HG03139 (cell line): ENCODE data around the gene RBPJL.
"Not testable (repeated sequence)": the region's sequence is repeated elsewhere in the genome, so short reads cannot be mapped to it uniquely, and the experiment has no call there.

Experiments used
- ATAC-seq: cut with Tn5 transposase; IDR thresholded peaks from one replicate; pipeline ENCODE4 v1.9.1; 2021; ENCODE audit not compliant: unreplicated experiment

Gene RBPJL

DNA sequence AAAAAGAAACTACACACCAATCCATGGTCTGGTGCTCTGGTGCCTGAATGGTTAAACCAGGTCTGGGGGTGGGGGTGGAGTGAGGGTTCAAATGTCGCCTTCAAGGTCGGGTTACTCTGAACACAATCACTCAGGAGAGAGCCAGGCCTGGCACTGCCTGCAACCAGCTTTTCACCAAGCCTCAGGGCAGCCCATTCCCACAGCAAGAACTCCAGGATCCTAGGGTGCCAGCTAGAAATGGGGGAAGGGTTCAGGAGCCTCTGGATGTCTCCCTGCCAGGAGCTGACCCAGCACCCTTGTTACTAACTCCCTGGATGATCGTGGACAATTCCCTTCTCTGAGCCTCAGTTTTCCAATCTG is 34.9 kb downstream of the RBPJL start:
- no peak for ATAC-seq

DNA sequence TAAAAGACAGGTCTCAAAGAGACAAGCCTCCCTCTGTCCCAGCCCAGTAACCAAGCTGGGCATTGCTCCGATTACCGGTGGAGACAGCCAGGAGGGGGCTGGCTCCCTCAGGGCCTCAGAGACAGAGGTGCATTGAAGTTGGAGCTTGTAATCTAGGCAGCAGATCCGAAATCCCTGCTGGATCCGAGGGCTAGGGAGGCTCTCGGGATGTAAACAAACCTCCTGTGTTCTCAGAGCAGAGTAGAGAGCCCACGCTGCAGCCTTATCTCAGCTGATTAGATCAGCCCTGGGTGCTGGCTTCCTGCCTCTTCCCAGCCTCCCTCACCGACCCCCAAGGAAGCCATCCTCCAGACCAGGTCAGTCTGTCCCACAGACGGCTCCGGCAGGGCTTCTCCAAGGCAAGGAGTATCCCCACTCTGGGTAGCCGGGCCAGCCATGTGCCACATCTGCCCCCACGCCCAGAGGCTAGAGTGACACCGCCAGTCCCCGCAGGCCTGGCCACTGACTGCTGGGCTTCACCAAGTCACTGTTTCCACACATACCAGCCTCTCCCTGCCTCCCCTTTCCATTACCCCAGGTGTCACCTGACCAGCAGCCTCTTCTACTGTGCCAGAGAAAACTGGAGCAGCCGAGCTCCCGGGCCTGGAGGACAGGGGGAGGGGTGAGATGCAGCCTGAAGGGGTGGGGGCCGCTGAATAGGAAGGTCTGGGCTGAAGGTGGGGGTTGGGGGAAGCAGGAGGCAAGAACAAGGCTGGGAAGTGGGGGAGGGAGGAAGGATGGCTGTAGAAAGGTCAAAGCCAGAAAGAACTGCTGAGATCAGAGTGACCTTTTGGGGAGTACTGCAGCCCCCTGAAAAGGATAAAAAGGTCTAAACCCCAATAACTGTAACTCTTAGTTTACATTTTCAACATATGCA is 35.6 kb downstream of the RBPJL start:
- no peak for ATAC-seq

DNA sequence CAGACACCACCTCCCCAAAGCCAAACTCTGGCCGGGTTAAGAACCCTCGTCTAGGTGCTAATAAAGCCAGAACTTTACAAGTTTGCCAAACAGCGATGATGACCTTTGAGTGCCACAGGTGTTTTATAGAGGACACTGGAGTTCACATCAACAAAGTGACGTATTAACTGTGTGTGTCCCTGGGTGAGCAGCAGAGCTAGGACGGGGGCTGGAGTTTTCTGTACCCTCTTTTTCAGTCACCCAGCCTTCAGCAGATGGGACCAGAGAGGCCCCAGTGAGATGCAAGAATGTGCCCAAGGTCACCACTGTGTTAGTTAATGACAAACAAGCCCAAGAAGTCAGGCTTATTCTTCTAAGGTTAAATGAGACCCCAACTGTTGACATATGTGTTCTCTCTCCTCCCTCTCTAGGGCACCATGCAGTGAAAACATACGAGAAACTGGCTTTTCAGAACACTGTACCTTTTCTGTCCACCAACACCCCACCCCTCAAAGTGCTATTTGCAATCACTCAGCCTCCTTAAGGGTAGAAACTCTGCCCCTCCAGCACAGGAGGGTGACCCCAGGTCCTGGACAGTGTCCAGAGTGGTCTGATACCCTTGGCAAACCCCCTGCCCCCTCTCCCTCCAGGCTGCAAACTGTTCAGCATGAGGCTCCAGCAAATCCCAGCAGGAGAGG is 36.4 kb downstream of the RBPJL start:
- ATAC-seq, result no peak

DNA sequence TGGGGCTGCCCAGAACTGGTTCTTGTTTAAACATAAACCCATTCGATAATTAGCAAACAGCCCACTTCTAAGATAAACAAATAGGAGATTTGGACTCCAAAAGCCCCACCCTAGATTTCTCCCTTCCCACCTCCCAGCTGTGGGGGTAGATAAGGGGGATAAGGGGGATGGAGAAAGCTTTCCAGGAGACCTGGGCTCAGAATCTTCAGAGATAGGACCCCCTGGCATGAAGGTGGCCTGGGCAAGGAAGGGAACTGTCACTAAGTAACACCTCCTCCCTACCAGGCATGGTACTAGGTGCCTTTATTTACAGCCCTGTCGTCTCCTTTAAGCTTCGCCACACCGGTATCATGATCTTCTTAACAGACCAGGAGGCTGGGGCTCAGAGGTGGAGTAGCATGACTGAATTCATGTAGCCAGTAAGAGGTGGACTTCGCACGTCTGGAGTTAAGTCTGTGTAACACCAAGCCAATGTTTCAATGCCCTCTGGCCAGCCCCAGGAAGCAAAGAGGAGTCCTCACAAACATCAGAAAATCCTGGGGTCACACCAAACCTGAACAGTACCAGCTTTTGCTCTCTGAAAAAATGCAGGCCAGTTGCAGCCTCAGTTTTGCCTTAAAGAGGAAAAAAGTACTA is 37.0 kb downstream of the RBPJL start:
- no peak for ATAC-seq

DNA sequence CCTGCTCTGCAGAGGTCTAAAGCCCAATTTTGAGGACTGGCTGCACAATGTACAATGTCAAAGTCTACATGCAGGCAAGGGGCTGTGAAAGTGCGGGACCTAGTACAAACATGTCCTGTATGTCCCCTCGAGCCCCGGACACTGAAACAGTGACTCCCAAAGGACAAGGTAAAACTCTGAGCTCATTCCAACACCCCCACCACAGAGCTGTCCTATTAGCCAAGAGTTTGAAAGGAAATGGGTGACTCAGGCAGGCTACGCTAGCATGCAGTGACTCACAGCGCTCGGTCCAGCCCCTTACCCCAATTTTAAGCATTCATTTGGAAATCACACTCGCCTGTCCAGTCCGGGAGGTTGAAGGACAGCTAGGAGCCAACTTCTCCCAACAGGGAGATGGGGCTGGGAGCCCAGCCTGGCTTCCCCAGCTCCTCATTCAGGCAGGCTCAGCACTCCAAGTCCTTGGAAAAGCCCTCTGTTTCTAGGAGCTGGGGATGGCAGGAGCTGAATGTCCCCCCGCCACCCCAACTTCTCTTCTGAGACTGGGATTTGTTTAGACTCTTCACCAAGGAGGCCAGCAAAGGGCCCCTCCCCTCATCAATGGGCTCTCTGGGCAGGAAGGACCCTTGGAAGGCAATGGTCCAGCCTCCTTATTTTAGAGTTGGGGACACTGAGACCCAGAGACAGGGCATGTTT is 37.7 kb downstream of the RBPJL start:
- ATAC-seq, result no peak

DNA sequence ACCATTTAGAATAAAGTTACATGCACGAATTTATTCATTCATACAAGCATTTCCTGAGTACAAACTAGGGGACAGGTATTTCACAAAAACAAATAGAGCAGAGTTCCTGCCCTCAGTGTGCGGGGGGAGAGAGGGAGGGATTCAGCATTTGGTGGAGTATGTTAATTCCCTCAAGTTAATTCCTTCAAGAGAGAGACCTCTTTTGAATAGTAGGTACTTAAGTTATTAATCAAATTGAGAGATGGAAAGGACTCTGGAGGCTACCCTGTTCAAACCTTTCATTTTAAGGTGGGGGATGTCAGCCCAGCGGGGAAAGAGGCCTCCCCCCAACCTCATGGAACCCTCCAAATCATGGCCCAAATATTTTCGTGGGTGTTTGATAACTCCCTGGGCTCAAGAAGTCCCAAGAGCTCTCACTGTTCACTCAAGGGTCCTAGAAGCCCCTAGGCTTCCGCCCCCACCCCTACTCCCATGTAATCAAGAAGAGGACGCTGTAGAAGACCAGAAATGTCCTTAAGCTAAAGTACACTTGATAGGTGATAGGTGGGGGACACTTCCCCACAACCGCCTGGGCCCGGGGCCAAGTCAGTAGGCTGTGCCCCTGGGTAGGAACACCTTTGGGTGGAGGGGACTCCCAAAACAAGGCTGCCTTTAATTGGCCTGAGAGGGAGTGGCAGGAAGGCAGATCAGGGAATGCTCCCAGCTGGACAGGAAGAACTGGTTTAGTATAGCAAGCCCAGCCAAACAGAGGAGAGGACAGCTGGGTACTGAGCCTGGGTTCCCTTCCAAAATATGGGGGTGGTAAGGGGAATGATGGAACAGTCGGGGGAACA is 38.7 kb downstream of the RBPJL start:
- ATAC-seq, result no peak

DNA sequence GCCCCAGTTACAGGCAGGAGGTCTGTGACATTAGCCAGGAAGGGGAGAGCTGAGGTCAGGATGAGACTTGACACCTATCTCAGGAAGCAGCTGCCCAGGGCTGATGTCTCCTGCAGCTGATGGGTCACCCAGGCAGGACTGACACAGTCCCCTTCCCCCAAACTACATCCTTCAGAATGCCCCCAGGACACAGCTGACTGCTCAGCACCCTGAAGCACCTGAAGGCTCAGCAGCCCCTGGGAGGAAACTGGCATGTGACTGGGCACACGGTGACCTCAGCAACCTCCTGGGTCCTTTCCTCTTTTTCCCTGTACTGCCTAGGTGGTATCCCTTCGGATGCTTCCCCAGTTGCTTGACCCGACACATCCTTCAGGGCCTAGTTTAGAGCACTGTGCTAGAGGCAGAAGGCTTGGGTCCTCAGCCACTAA is 39.7 kb downstream of the RBPJL start:
- no peak for ATAC-seq

DNA sequence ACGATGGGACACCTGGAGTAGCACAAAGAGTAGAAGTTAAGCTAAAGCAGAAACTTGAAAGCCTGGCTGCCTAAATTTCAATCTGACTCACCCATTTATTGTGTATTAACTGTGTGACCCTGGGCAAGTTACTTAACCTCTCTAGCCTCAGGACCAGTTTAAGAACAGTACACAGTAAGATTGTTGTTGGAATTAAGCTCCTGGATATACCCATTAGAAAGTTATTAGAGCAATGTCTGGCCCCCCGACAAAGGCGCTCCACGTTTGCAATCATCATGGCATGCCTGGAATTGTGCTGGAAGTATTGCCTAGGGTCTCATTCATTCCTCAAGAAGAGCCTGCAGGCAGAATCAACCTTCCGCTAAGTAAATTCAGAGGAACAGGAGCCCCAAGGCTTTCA is 40.2 kb downstream of the RBPJL start:
- ATAC-seq, result no peak

DNA sequence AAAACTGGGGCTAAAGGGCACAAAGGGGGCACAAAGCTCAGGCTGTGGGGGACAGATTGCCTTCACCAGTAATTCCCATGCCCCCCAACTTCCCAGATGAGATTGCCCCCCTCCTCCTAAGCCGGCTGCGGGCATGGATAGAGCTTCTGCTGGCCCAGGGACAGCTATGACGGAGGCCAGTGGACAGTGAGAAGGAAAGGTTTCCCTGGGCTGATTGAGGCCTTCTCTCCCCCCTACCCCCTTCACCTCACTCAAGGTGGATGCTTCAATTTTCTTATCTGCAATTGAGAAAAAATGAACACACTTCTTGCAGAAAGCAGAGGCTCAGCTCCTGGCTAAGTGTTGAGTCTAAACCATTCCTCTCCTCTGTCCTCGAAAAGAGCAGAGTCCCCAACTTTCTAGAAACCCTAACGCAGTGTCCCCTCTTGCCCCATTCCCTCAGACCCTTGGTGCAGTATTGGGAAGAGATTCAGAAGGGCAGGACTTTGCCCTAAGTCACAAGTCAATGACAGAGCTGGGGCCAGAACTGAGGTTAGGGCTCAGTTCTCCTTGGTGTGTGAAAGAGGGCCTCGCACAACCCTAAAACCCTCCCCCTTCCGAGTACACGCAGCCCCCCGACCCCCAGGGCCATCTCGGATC is 40.8 kb downstream of the RBPJL start:
- ATAC-seq, result no peak

DNA sequence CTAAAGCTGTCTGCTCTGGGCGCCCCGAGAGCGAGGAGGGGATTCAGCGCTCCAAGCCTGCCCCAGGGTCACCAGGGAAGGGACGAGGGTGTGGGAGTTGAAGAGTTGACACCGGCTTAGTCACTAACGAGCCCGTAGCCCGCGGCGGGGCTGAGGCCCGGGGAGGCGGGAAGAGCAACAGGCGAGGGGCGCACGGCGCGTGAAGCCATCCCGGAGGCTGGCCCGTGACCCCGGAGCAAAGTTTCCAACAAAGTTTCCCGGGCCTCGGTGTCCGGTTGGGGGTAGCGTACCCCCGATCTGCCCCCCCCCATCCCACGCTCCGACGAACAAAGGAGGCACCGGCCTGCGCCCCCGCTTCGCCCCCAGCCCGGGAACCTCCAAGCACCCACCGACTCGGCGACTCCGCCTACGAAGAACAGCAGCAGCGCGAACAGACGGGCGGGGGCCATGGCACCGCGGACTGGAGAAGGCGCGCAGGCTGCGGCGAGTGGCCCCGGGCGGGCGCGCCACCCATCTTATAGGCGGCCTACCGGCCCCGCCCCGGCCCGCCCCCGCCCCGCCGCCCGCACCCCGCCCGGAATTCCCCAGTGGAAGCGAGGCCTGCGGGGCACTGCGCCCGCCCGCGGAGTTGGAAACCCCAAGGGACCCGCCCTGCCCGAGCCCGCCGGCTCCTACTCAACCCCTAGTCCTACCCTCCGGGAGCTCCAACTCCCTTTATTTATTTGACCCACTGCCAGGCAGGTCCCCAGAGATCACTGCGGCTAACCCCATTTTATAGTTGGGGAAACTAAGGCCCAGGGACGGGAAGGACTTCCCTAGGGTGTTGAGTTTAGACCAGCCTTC is 41.5 kb downstream of the RBPJL start, which contains the start of gene SDC4:
Gene SDC4, minus strand, starts transcription at position 489 of the 843 bp plus-strand sequence. Its CDS starts 40 bp downstream, at position 449.
- ATAC-seq, result no peak

DNA sequence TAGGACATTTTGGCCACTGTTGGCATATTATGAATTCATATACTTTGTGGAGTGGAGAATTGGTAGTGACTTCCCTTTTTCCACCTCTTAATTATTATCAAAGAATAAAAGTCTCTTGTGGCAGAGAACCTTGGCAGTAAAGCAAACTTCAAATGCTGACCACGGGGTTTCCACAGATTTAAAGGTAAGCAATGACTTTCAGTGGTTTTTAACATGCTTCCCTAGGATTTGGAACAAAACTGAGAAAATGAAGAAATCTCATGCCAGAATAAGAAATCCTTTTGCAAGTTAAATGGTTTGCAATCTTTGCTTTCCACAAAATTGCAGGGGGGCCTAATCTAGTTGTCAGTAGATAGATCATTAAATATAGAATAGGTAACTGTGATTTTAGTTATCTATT is 43.6 kb downstream of the RBPJL start:
- no peak for ATAC-seq

DNA sequence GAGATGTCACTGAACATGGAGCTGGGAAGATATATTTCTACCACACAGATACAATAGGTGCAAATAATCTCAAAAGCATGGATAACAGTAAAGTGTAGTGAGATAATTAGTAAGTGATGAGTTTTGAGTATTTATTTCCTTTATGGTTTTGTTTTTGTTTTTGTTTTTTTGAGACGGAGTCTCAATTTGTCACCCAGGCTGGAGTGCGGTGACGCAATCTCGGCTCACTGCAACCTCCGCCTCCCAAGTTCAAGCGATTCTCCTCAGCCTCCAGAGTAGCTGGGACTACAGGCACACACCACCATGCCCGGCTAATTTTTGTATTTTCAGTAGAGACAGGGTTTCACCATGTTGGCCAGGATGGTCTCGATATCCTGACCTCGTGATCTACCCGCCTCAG is 44.2 kb downstream of the RBPJL start:
- not testable (repeated sequence) for ATAC-seq

DNA sequence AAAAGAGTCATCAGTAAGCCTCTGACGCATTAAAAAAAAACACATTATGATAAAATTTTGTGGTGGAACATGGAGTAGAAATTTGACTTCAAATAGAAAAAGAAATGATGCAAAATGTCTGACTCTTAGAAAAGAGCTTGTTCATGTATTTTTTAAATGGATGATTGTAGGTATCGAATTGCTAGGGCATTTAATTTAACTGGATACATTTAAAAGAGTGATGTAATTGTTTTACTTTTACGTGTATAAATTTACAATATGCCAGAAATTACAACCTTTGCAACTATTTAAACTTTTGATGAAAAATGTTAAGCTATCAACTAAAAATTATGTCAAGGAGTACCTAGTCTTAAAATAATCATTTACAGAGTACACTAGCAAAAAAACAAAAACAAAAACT is 46.1 kb downstream of the RBPJL start:
- ATAC-seq, result no peak

DNA sequence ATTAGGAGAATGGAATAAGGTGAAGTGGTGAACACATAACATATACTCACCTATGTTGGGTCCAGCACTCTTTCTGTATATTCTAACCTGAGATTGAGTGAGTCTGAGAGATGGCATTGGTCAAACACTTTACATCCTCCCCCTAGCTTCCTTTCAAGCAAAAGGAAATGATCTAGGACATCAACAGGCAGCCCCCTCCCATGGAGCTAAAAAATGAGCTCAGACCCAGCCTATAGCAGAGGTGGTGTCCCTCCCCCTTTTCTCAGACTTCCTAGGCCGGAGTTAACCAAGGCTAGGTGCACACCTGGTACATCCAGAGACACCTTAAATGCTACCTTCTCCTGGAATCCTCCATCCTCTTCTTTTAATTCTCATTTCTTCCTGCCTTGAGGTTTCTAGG is 47.1 kb downstream of the RBPJL start:
- ATAC-seq, result no peak

DNA sequence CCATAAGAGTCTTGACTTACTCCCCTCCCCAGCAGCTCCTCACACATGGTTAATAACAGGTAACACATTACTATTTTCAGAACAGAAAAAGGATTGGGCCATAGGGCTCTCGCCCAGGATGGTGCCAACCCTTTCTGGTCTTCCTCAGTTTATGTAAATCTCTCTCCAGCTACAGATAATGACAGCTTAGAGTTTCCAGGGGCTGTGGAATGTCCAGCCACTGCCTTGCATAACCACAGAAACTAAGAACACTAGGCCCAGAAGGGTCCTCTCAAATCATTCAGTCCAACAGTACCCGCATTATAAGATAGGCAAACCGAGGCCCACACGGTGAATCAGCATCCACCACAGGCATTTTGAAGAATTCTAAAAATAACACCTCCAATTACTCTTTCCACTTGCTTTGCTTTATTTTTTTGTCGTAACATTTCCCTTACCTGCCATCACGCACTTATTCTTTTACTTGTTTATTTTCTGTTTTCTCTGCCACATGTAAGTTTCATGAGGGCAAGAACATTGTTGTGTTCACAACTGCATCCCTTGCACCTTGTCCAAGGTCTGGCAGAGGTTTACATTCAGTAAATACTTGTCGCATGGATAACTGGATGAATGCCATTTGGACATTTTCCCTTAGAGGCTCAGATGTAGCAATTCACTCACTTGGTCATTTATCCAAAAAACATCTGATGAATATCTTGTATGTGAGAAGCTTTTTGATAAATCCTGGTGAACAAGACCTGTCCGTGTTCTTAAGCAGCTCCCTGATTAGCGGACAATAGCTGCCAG is 48.0 kb downstream of the RBPJL start:
- ATAC-seq, result no peak

DNA sequence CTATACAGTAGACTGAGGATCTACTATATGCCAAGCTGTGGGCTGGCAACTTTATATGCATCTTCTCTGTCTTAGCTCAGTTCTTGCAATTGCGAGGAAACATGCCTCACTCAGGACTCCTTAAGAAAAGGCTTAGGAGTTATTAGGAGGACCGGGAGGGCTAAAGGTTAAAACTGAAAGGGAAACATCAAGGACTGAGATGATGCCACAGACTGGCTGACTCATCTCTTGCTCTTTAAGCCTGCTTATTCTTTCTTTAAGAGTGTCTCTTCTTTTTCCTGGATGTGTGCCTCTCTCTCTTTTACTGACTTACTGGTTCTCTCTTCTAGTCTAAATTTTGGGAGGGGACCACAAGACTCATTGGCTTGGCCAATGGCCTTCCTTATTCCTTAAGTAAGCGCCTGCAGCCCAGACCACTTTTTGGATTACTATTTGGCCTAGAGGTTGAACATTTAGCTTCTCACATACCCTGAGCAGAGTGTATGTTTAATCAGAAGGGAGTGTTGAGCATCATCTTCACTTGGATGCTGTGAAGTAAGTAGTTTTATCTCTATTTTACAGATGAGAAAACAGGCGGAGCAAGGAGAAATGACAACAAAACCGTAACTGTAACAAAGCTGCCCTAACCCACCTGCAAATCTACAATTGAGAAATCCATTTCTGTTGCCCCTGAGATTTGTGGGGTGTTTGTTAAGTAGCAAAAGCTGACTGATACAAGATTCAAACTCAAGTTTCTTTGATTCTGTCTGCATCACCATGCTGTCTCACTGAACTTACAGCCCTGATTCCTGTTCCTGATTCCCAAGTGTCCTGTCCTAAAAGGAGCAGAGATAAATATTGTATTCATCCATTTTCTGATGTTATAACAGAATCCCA is 48.8 kb downstream of the RBPJL start:
- no peak for ATAC-seq
